NCI-H1436 (cell line): ENCODE data around the gene NCAM2.

Experiments used
- DNase-seq: peaks from one replicate; lab custom pipeline; 2025; lab: John Stamatoyannopoulos, UW

NCAM2 gene

GRCh38 chr21:21216047-21216446, 217.8 kb downstream of the NCAM2 start:
- no peak for DNase-seq

- DNase-seq: no peak
These were observed 228.3 kb downstream of the NCAM2 start for GRCh38 chr21:21226472-21226871.

GRCh38 chr21:21230672-21231071, 232.5 kb downstream of the NCAM2 start:
- no peak for DNase-seq

- DNase-seq: no peak
These were observed 233.7 kb downstream of the NCAM2 start for GRCh38 chr21:21231913-21232312.

GRCh38 chr21:21232320-21232719, 234.1 kb downstream of the NCAM2 start:
- no peak for DNase-seq

- no peak for DNase-seq
These were observed 234.8 kb downstream of the NCAM2 start for GRCh38 chr21:21233051-21233450.

GRCh38 chr21:21236996-21237395, 238.8 kb downstream of the NCAM2 start:
- DNase-seq: no peak

GRCh38 chr21:21238629-21239400, 240.6 kb downstream of the NCAM2 start:
- no peak for DNase-seq

- DNase-seq: no peak
These were observed 243.2 kb downstream of the NCAM2 start for GRCh38 chr21:21241391-21241790.

- no peak for DNase-seq
These were observed 247.8 kb downstream of the NCAM2 start for GRCh38 chr21:21246007-21246406.

- no peak for DNase-seq
These were observed 249.2 kb downstream of the NCAM2 start for GRCh38 chr21:21247424-21247823.

GRCh38 chr21:21262048-21262447, 263.8 kb downstream of the NCAM2 start:
- DNase-seq: no peak

GRCh38 chr21:21268061-21268471, 269.9 kb downstream of the NCAM2 start:
- DNase-seq: no peak

- no peak for DNase-seq
These were observed 270.7 kb downstream of the NCAM2 start for GRCh38 chr21:21268885-21269284.

- DNase-seq: no peak
These were observed 281.1 kb downstream of the NCAM2 start for GRCh38 chr21:21279193-21279901.

GRCh38 chr21:21283810-21284209, 285.6 kb downstream of the NCAM2 start:
- no peak for DNase-seq

- DNase-seq: no peak
These were observed 288.1 kb downstream of the NCAM2 start for GRCh38 chr21:21286170-21286798.

GRCh38 chr21:21290751-21291150, 292.5 kb downstream of the NCAM2 start:
- no peak for DNase-seq

GRCh38 chr21:21291883-21292569, 293.8 kb downstream of the NCAM2 start:
- no peak for DNase-seq

- DNase-seq: no peak
These were observed 297.1 kb downstream of the NCAM2 start for GRCh38 chr21:21295303-21295702.

- no peak for DNase-seq
These were observed 299.0 kb downstream of the NCAM2 start for GRCh38 chr21:21297211-21297610.

- DNase-seq: no peak
These were observed 302.8 kb downstream of the NCAM2 start for GRCh38 chr21:21301013-21301412.
